Pancreas (tissue), 10 donors: ENCODE data around the gene NDUFS6. TPM values are rescaled to one million over a fixed set of nuclear protein-coding genes. Genes with fewer than 3 reads are reported as not detected.

Experiments used
- ATAC-seq, 4 donors: fragments of 200-7000 bp; cut with Tn5 transposase; one replicate each; pipeline versions ENCODE4 v1.8.0 to v1.9.1; 2020; ENCODE audit warnings: mild to moderate bottlenecking in 4 of 4, moderate library complexity in 4 of 4
- DNase-seq, 6 donors: peaks; one replicate each; pipeline ENCODE4 v3.0.0-alpha.2; 2020
- FAIRE-seq: peaks from 2 replicates; lab custom pipeline; 2012; peaks lifted over from hg19 to GRCh38; lab: Jason Lieb, UNC
- H3K27ac ChIP-seq, 4 donors: fragments of 200-600 bp; sonication (generic); 1 replicate in 3 of 4; 2 replicates in 1 of 4; pipeline versions ENCODE4 v1.5.0 to v1.8.0; 2020
- H3K27me3 ChIP-seq, 4 donors: fragments of 200-600 bp; one replicate each; pipeline ENCODE4 v1.8.0; 2021
- H3K36me3 ChIP-seq, 3 donors: fragments of 200-600 bp; sonication (generic) in 1 of 3; one replicate each; pipeline versions ENCODE4 v1.5.0 to v1.8.0; 2020 to 2021
- H3K4me1 ChIP-seq, 3 donors: fragments of 200-600 bp; one replicate each; pipeline ENCODE4 v1.8.0; 2021
- H3K4me3 ChIP-seq, 4 donors: fragments of 200-600 bp; sonication (generic) in 2 of 4; one replicate each; pipeline versions ENCODE4 v1.5.0 to v1.8.0; 2020 to 2021
- H3K9me3 ChIP-seq, 4 donors: fragments of 200-600 bp; one replicate each; pipeline ENCODE4 v1.8.0; 2021
- WGBS, 2 donors: extraction: QIAGEN DNeasy Blood & Tissue Kit; methylation state at CpG; one replicate each; pipeline ENCODE4 v1.1.7; 2013; 5-methylcytosine and 5-hydroxymethylcytosine counted together
- intact Hi-C, 3 donors: fragments of 100-400 bp; cut with DNase I; formaldehyde crosslinking; loops; one replicate each; pipeline versions ENCODE4 v1.11.1 to v1.14.2; 2022
- polyA plus RNA-seq, 2 donors: library from polyadenylated mRNA; stranded (reverse); fragments of 200-250 nt; gene quantifications; one replicate each; pipeline ENCODE4 v1.2.3, GENCODE V29; 2013
- total RNA-seq, 6 donors: library from RNA; stranded (reverse); fragmentation: NEBNext Ultra II Directional in 4 of 6; extraction: Animal tissue kit (Norgen Biotek cat#: 25700) in 4 of 6; gene quantifications; one replicate each; pipeline versions ENCODE4 v1.2.1 to v1.2.4, GENCODE V29; 2021 to 2023
- TF ChIP-seq, protein P1 (sequence below), 4 donors: fragments of 200-600 bp; sonication (generic) in 3 of 4; IDR thresholded peaks; one replicate each; pipeline versions ENCODE4 v1.5.0 to v1.8.0; 2021; ENCODE audit warnings: antibody characterized with exemption in 4 of 4
- donor health status: healthy with polysubstance abuse.
- donor health status: DM: no; HTN: no; CAD: no; lungs with moderate emphysema.
- donor health status: DM: no; HTN: no; CAD: no.
- donor health status: control.
- donor health status: control.
- donor health status: Bipolar disorder and iron deficiency.
- donor health status: DM: yes; HTN: yes; CAD: no.
- donor health status: DM: no; HTN: no; CAD: no.
- donor health status: DM: no; HTN: no; CAD: no.
- donor health status: DM: yes; HTN: yes; CAD: no.

NDUFS6 gene
- total and polyA plus RNA-seq, 8 donors, result 8.2 to 41.9 (median 14.2) TPM

DNA sequence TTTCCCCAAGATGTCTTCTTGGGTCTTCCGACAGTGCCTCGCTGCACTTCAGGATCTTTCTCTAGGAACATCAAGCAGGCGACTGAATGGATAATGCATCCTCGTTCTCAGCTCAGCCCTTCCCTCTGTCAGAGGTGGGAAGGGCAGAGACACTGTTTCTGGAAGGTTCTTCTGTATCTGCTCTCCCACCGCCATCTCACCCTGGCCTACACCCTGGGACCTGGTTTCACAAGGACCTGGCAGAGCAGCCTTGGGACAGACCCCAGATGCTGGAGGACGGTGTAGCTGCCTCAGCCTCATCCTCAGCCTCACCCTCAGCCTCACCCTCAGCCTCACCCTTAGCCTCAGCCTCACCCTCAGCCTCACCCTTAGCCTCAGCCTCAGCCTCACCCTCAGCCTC lies 20.1 kb upstream of the NDUFS6 start:
- Histone ChIP-seq H3K9me3 (no peaks in the 10 kb centered on the region), H3K36me3 (no peaks in the 10 kb centered on the region), H3K27me3 (no peaks in the 10 kb centered on the region), H3K4me3 (no peak overlapping the region), H3K4me1 (no peaks in the 10 kb centered on the region), H3K27ac (no peak overlapping the region)
- intact Hi-C loops, result no loop called here
- TF ChIP-seq, protein P1, sequence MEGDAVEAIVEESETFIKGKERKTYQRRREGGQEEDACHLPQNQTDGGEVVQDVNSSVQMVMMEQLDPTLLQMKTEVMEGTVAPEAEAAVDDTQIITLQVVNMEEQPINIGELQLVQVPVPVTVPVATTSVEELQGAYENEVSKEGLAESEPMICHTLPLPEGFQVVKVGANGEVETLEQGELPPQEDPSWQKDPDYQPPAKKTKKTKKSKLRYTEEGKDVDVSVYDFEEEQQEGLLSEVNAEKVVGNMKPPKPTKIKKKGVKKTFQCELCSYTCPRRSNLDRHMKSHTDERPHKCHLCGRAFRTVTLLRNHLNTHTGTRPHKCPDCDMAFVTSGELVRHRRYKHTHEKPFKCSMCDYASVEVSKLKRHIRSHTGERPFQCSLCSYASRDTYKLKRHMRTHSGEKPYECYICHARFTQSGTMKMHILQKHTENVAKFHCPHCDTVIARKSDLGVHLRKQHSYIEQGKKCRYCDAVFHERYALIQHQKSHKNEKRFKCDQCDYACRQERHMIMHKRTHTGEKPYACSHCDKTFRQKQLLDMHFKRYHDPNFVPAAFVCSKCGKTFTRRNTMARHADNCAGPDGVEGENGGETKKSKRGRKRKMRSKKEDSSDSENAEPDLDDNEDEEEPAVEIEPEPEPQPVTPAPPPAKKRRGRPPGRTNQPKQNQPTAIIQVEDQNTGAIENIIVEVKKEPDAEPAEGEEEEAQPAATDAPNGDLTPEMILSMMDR (IDR thresholded peaks at IDR 0.05), result no peak
- DNase-seq (no peak), FAIRE-seq (no peak), ATAC-seq (no peak)
- WGBS, 2 donors, result 73 to 90% methylated on average over 6 of the region's 6 CpGs

- intact Hi-C loops, result no loop called here
- Histone ChIP-seq H3K9me3 (no peaks in the 10 kb centered on the region), H3K4me1 (no peaks in the 10 kb centered on the region), H3K4me3 (no peak overlapping the region), H3K27ac (no peak overlapping the region), H3K36me3 (no peaks in the 10 kb centered on the region), H3K27me3 (no peaks in the 10 kb centered on the region)
- no peak for FAIRE-seq
- TF ChIP-seq, protein P1 (IDR thresholded peaks at IDR 0.05), result no peak
- WGBS, 2 donors, result 66 to 70% methylated on average over 9 of the region's 9 CpGs
- ATAC-seq, result no peak
- DNase-seq, result peak in 1 of 6 donors; percentile 33
Measured at GRCh38 chr5:1781726-1782384, 19.4 kb upstream of the NDUFS6 start.

DNA sequence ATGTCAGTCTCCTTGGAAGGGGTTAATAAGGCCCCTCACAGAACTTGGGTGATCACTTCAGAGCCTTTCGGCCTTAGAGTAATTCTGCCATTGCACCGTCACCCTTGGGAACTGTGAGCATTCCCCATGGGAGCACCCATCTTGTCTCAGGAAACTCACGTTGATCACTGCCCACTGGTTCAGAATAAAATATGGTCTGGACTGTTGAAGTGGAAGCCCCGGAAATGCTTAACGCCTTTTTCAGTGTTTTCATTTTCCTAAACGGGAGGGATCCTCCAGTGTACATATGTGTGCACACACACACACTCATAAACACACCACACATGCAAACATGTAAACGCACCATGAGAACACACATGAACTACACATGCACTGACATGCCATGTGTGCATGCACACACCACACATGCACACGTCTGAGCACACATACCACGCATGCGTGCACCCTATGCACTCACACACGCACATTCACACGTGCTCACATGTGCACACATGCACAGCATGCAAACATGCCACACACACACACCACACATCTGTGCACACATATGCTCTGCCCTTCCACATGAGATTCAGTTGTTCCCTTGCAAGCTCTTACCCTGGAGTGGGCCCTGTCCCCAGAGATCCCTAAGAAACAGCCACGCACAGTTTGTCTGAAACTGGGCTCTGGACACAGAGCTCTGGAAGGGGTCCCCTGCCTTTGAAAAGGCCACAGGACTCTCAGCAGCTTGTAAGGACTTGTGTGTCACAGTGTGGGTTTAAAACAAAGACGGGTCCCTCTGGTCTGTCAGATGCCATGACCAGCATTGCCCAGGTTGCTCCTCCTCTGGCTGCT lies 18.6 kb upstream of the NDUFS6 start:
- intact Hi-C loops, result no loop called here
- no peaks in the 10 kb centered on the region for H3K4me1 ChIP-seq
- WGBS, 2 donors, result 49 to 63% methylated on average over 14 of the region's 14 CpGs
- no peaks in the 10 kb centered on the region for H3K9me3 ChIP-seq
- H3K36me3 ChIP-seq, result no peaks in the 10 kb centered on the region
- TF ChIP-seq, protein P1 (IDR thresholded peaks at IDR 0.05), result no peak
- DNase-seq (peak in 1 of 6 donors; percentile 19), ATAC-seq (no peak), FAIRE-seq (no peak)
- no peak overlapping the region for H3K27ac ChIP-seq
- H3K4me3 ChIP-seq, result no peak overlapping the region
- H3K27me3 ChIP-seq, result no peaks in the 10 kb centered on the region

DNA sequence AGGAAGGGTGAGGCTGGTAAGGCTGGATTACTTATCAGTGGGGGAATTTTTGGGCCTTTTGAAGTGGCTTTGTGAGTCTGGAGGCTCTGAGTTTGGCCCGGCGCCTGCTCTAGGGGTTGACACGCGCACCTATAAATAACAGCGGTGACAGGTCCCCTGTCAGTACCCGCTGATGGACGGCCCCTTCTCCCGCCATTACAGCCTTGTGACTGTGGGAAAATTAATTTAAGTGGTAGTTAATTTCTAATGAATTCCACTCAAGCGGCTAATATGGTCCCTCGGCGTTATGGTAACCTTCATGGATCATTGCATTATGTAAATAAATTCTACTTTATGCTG lies 18.0 kb upstream of the NDUFS6 start:
- H3K9me3 ChIP-seq, result no peaks in the 10 kb centered on the region
- DNase-seq (peak in 1 of 6 donors; percentile 22), FAIRE-seq (no peak), ATAC-seq (peak in 2 of 4 donors; percentile 46 to 58)
- no peaks in the 10 kb centered on the region for H3K36me3 ChIP-seq
- H3K27me3 ChIP-seq, result no peaks in the 10 kb centered on the region
- H3K27ac ChIP-seq, result no peak overlapping the region
- H3K4me1 ChIP-seq, result no peaks in the 10 kb centered on the region
- TF ChIP-seq, protein P1 (IDR thresholded peaks at IDR 0.05), result no peak
- intact Hi-C loops, result no loop called here
- 12 to 29% methylated on average over 11 of the region's 11 CpGs for WGBS, 2 donors
- no peak overlapping the region for H3K4me3 ChIP-seq
